H1 (cell line): Measurements from ENCODE around the gene PTDSS2. TPM values are rescaled to one million over a fixed set of nuclear protein-coding genes. Genes with fewer than 3 reads are reported as not detected.

Source experiments
- CHD7 ChIP-seq: fragments of 300-600 bp; sonication (generic); IDR thresholded peaks from 2 replicates; pipeline ENCODE4 v1.7.1; 2012; ENCODE audit warnings: low read length, moderate library complexity, mild to moderate bottlenecking, inconsistent platforms; ENCODE audit not compliant: insufficient replicate concordance
- CTBP2 ChIP-seq: IDR thresholded peaks from 2 replicates; pipeline ENCODE4 v1.7.0; 2011; ENCODE audit warnings: borderline replicate concordance, mild to moderate bottlenecking, moderate library complexity, mixed read lengths, low read length; ENCODE audit not compliant: insufficient read depth, insufficient read length
- FOSL1 ChIP-seq: IDR thresholded peaks from 2 replicates; pipeline ENCODE4 v1.6.1; 2011; ENCODE audit warnings: mild to moderate bottlenecking, low read depth, low read length, moderate library complexity; ENCODE audit not compliant: insufficient read depth
- JUND ChIP-seq: IDR thresholded peaks from 2 replicates; pipeline ENCODE4 v1.6.1; 2011; ENCODE audit warnings: mild to moderate bottlenecking, improper control_type of control experiment, low read length
- KDM5A ChIP-seq: fragments of 200-600 bp; IDR thresholded peaks from 2 replicates; pipeline ENCODE4 v1.7.1; 2012; ENCODE audit warnings: mild to moderate bottlenecking, low read length, inconsistent platforms, mixed read lengths
- NRF1 ChIP-seq: IDR thresholded peaks from 2 replicates; pipeline ENCODE4 v1.6.1; 2011; ENCODE audit warnings: mild to moderate bottlenecking, low read depth, low read length, improper control_type of control experiment
- PHF8 ChIP-seq: fragments of 200-600 bp; sonication (generic); conservative IDR thresholded peaks from 2 replicates; pipeline ENCODE4 v1.7.1; 2012; ENCODE audit warnings: low read depth, mild to moderate bottlenecking, inconsistent platforms, low read length, moderate library complexity
- RXRA ChIP-seq: IDR thresholded peaks from 2 replicates; pipeline ENCODE4 v1.6.1; 2011; ENCODE audit warnings: low read depth, mild to moderate bottlenecking, low read length, moderate library complexity; ENCODE audit not compliant: insufficient read depth
- SIRT6 ChIP-seq: IDR thresholded peaks from one replicate; pipeline ENCODE4 v1.7.1; 2012; ENCODE audit warnings: low read length, inconsistent platforms
- TAF1 ChIP-seq: IDR thresholded peaks from 2 replicates; pipeline ENCODE4 v1.6.1; 2011; ENCODE audit warnings: mild to moderate bottlenecking, low read depth, low read length
- YY1 ChIP-seq: IDR thresholded peaks from 2 replicates; pipeline ENCODE4 v1.6.1; 2011; ENCODE audit warnings: low read depth, mild to moderate bottlenecking, low read length
- polyA plus RNA-seq, 7 experiments: library from polyadenylated mRNA; depleted of rRNA in 3 of 7; stranded (reverse) in 5 of 7; unstranded in 2 of 7; fragments of >200 nt in 5 of 7; fragments of 200-250 nt in 2 of 7; gene quantifications; 1 replicate in 5 of 7; 2 replicates in 1 of 7; 4 replicates in 1 of 7; pipeline versions ENCODE4 v1.2.1 to v1.2.3, GENCODE V29; 2011 to 2013; ENCODE audit warnings: missing spikeins in 2 of 7, mixed read lengths in 2 of 7
- total RNA-seq: library from RNA; stranded (reverse); fragmentation: NEBNext Ultra II Directional; extraction: Animal tissue kit (Norgen Biotek cat#: 25700); gene quantifications from 2 replicates; pipeline ENCODE4 v1.2.1, GENCODE V29; 2021

PTDSS2 gene
- total and polyA plus RNA-seq, 2 of the 8 experiments (the other 6 are each of a cell fraction or from before 2014, with no cell fraction given), result 48.7 to 68.2 TPM

GRCh38 chr11:497565-498296 lies 47.7 kb downstream of the PTDSS2 start (continued):
- TF ChIP-seq CHD7, result no peak
- TF ChIP-seq SIRT6, result no peak
- TF ChIP-seq YY1, result no peak
- no peak for TF ChIP-seq KDM5A
- TF ChIP-seq JUND, result no peak
- TF ChIP-seq NRF1, result no peak
- TF ChIP-seq FOSL1, result no peak
- TF ChIP-seq RXRA, result no peak
- TF ChIP-seq PHF8, result no peak
- no peak for TF ChIP-seq CTBP2
- no peak for TF ChIP-seq TAF1
